Omental fat pad (tissue), 4 donors: ENCODE measurements around the gene GPX5. TPM values are rescaled to one million over a fixed set of nuclear protein-coding genes. Genes with fewer than 3 reads are reported as not detected.

ENCODE experiments used
- ATAC-seq: fragments of 150-250 bp; one replicate; pipeline ENCODE4 v1.9.1; 2016; ENCODE audit warnings: mild to moderate bottlenecking, moderate library complexity; ENCODE audit not compliant: low FRiP score
- DNase-seq: peaks from one replicate; pipeline ENCODE4 v3.0.0-alpha.2; 2019; ENCODE audit warnings: low spot score
- total RNA-seq, 4 donors: library from RNA; depleted of rRNA; stranded (reverse); fragments of >200 nt; gene quantifications; one replicate each; pipeline ENCODE4 v1.1.0, GENCODE V29; 2016
- TF ChIP-seq, protein P1 (sequence below), 3 donors: fragments of 450-650 bp; IDR thresholded peaks; one replicate each; pipeline ENCODE4 v1.5.1; 2016 to 2017; ENCODE audit warnings: antibody characterized with exemption in 3 of 3, mild to moderate bottlenecking in 3 of 3, moderate library complexity in 2 of 3

GPX5 gene
- total RNA-seq, 4 donors from 2014 or later = not detected

DNA sequence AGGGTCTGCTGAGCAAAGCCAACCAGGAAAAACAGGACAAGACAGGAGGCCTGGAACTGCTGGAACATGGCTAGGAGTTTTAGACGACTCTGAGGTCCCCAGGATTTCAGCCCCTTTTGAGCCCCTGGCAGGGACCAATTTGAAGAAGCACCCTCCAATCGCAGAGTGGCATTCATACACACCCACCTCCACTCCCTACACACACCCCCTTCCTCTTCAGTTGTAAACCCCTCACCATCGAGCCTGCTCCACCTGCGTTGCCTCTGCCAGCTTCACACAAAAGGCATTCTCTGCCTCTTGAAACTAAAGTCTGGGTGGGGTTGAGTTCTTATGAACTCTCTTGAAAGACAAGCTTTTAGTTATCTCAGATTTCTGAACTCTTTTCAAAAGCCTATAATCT is 10.0 kb upstream of the GPX5 start, which contains the start of gene GPX6:
GPX6 (minus strand) TSS at position 118 of the 400 bp plus-strand sequence; CDS start at position 68, 50 bp downstream.
- DNase-seq (no peak), ATAC-seq (no peak)
- TF ChIP-seq, protein P1, sequence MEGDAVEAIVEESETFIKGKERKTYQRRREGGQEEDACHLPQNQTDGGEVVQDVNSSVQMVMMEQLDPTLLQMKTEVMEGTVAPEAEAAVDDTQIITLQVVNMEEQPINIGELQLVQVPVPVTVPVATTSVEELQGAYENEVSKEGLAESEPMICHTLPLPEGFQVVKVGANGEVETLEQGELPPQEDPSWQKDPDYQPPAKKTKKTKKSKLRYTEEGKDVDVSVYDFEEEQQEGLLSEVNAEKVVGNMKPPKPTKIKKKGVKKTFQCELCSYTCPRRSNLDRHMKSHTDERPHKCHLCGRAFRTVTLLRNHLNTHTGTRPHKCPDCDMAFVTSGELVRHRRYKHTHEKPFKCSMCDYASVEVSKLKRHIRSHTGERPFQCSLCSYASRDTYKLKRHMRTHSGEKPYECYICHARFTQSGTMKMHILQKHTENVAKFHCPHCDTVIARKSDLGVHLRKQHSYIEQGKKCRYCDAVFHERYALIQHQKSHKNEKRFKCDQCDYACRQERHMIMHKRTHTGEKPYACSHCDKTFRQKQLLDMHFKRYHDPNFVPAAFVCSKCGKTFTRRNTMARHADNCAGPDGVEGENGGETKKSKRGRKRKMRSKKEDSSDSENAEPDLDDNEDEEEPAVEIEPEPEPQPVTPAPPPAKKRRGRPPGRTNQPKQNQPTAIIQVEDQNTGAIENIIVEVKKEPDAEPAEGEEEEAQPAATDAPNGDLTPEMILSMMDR (IDR thresholded peaks at IDR 0.05) = no peak

DNA sequence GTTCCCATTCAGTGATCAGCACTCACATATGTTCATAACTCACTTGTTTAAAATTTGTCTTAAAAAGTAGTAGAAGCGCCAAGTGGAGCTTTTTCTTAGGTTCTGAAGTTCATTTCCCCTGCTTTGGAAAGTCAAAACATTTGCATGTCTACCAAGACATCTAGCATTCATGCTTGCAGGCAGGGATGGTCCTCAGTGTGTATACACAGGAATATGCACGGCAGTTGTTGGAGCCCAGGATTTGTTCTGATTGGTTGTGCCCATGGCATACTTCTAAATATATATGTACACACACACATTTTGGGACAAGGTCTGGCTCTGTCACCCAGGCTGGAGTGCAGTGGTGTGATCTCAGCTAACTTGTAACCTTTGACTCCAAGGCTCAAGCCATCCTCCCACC is 7.7 kb upstream of the GPX5 start:
- TF ChIP-seq, protein P1 (IDR thresholded peaks at IDR 0.05) = no peak
- DNase-seq = no peak
- ATAC-seq = no peak

DNA sequence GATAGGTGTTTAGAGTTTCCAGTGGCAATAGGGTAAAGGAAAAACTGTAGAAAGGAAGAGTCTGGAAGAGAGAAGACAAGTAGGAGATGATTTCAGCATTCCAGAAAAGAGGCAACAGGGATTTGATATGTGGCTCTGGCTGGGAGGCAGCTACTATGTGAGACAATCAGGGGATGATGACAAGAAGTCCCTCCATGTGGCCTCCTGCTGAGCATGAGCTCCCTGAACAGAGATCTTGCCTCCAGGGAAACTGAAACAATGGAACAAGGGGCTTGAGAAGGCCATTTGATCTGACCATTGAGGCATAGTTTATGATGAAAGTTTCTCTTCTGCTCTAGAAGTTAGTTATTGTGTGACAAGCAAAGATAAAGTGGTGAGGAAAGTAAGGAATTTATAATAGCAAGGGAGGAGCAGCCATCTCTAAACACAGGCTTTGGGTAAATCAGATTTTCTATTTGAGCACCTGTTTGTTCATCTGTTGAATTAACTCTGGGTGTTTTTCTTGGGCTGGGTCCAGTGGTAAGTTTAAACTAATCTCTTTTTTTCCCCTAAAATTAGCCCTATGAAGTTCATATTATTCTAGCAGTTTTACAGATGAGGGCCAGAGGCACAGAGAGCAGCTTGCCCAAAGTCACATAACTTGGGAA is 3.0 kb upstream of the GPX5 start:
- TF ChIP-seq, protein P1 (IDR thresholded peaks at IDR 0.05) = no peak
- no peak for ATAC-seq
- DNase-seq = no peak

DNA sequence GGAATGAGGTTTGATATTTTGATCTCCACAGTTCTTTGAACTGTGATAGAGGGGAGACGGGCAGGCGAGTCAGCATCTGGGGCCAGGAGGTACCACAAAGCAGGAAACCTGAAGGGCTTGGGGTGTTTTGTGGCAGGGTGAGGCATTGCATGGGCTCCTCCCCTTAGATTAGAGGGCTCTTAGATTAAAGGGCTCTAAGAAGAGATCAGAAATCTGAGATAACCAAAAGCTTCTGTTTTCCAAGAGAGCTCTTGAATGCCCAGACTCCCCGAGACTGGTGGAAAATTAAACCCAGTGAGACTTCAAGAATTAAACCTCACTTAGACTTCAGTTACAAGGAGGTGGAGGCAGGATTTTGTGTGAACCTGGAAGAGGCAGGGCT is 2.4 kb upstream of the GPX5 start:
- no peak for DNase-seq
- TF ChIP-seq, protein P1 (IDR thresholded peaks at IDR 0.05) = no peak
- no peak for ATAC-seq

DNA sequence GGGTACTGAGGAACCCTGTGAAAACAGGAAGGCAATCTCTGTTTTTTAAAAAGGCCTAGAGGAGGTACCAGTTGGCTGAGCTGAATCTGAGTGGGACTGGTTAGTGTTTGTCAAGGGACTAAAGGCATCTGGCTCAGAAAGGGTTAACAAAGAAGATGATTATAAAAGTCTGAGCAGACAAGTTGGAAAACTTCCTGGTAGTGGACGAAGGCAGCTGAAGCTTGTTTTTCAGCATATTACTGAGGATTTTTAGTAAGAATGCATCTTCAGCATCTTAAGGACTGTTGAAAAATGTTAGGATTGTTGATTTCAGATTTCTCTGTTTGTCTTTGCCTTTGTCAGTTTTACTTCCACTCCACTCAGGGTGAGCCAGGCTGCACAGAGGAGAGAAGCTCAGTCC is 5.1 kb downstream of the GPX5 start:
- ATAC-seq (no peak), DNase-seq (no peak)

DNA sequence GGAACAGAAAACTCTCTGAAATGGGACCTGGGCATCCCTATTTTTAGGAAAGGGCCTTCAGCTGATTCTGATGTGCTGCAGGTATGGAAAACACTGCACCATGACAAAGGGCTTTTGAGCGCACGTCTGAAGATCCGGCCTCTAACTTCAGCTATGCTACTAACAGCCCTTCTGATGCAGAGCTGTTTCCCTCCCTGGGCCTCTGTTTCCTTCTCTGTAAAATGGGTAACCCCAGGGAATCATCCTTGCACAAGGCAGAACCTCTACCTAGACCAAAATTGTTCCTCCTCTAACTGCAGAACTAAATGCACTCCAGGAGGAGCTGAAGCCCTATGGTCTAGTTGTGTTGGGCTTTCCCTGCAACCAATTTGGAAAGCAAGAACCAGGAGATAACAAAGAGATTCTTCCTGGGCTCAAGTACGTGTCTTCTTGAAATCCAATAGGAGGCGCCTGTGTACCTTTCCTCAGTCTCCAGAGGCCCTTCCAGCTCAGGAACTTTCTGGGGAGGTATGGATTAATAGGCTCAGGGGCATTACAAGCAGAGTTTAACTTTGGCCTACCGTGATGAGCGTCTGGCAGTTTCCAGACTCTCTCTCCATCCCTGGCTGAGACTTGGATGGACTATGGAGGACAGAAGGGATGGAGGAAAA is 5.9 kb downstream of the GPX5 start:
- TF ChIP-seq, protein P1 (IDR thresholded peaks at IDR 0.05) = no peak
- no peak for ATAC-seq
- no peak for DNase-seq

More for the DNA sequence above, 5.1 kb downstream of the GPX5 start:
- TF ChIP-seq, protein P1 (IDR thresholded peaks at IDR 0.05) = no peak

DNA sequence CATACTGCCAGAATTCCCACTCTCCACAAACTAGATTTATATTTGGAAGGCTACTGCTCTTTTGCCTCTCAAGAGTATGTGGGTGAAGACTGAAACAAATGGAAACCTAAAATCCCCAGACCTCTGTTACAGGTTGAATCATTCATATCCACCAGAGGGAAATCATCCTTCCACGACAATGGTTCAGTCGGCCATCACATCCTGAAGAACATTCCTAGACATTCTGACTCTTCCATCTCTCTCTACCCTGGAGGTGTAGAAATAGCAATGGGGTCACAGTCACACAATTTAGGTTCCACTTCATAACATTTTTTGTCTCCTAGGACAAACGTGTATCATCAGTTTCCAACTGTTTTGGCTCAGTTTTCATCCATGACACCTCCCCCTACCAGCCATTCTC is 8.6 kb downstream of the GPX5 start:
- ATAC-seq = no peak
- TF ChIP-seq, protein P1 (IDR thresholded peaks at IDR 0.05) = no peak

More for the DNA sequence above, 8.6 kb downstream of the GPX5 start:
- DNase-seq = no peak
